Right atrium auricular region (tissue), 2 donors: ENCODE measurements around the gene PTPRK. TPM values are rescaled to one million over a fixed set of nuclear protein-coding genes. Genes with fewer than 3 reads are reported as not detected.

Experiments used
- DNase-seq: peaks from one replicate; pipeline ENCODE4 v3.0.0-alpha.2; 2019; ENCODE audit warnings: low spot score
- H3K27ac ChIP-seq, 2 donors: fragments of 200-600 bp; sonication (generic); 1 replicate in 1 of 2; 2 replicates in 1 of 2; pipeline ENCODE4 v1.5.1; 2016 to 2019
- H3K27me3 ChIP-seq, 2 donors: fragments of 200-600 bp; sonication (generic); one replicate each; pipeline versions ENCODE4 v1.5.1 to v1.6.0; 2017 to 2019
- H3K36me3 ChIP-seq: fragments of 200-600 bp; sonication (generic); one replicate; pipeline ENCODE4 v1.5.1; 2016
- H3K4me1 ChIP-seq, 2 donors: fragments of 200-600 bp; sonication (generic); one replicate each; pipeline versions ENCODE4 v1.5.1 to v1.6.0; 2017 to 2019
- H3K4me3 ChIP-seq, 2 donors: fragments of 200-600 bp; sonication (generic); 1 replicate in 1 of 2; 2 replicates in 1 of 2; pipeline ENCODE4 v1.5.1; 2017 to 2019; ENCODE audit warnings: mild to moderate bottlenecking in 1 of 2, moderate library complexity in 1 of 2
- H3K9me3 ChIP-seq, 2 donors: fragments of 200-600 bp; sonication (generic); one replicate each; pipeline ENCODE4 v1.5.1; 2019
- CTCF ChIP-seq, 2 donors: fragments of 200-600 bp; sonication (generic); IDR thresholded peaks; one replicate each; pipeline ENCODE4 v1.5.1; 2019; ENCODE audit warnings: antibody characterized with exemption in 2 of 2
- total RNA-seq, 2 donors: library from RNA; depleted of rRNA; stranded (reverse); fragments of >200 nt; gene quantifications; one replicate each; pipeline ENCODE4 v1.1.0, GENCODE V29; 2016

PTPRK gene
- total RNA-seq, 2 donors from 2014 or later = 24.5 to 36.4 TPM

- H3K27me3 ChIP-seq = no peaks in the 10 kb centered on the region
- peaks cover 0 to 27% of the 10 kb centered on the region in 2 donors for H3K4me1 ChIP-seq
- H3K36me3 ChIP-seq = no peaks in the 10 kb centered on the region
- H3K9me3 ChIP-seq = no peaks in the 10 kb centered on the region
- no peak overlapping the region for H3K4me3 ChIP-seq
- TF ChIP-seq CTCF (IDR thresholded peaks at IDR 0.05) = no peak
- no peak overlapping the region for H3K27ac ChIP-seq
- DNase-seq = no peak
These were observed 183.8 kb downstream of the PTPRK start for GRCh38 chr6:128336436-128337095.

- H3K4me1 ChIP-seq = peaks cover 0 to 27% of the 10 kb centered on the region in 2 donors
These were observed 184.4 kb downstream of the PTPRK start for GRCh38 chr6:128335963-128336362.

GRCh38 chr6:128333581-128334223 lies 186.7 kb downstream of the PTPRK start:
- H3K27ac ChIP-seq = no peak overlapping the region
- no peaks in the 10 kb centered on the region for H3K27me3 ChIP-seq
- H3K4me1 ChIP-seq = peaks cover 0 to 9% of the 10 kb centered on the region in 2 donors
- no peaks in the 10 kb centered on the region for H3K36me3 ChIP-seq
- peak in 1 of 2 donors; percentile 37 for TF ChIP-seq CTCF (IDR thresholded peaks at IDR 0.05)
- DNase-seq = no peak
- H3K9me3 ChIP-seq = no peaks in the 10 kb centered on the region
- H3K4me3 ChIP-seq = no peak overlapping the region

More at GRCh38 chr6:128335963-128336362, 184.4 kb downstream of the PTPRK start:
- TF ChIP-seq CTCF (IDR thresholded peaks at IDR 0.05) = no peak
- Histone ChIP-seq H3K4me3 (no peak overlapping the region), H3K27ac (no peak overlapping the region), H3K9me3 (no peaks in the 10 kb centered on the region), H3K36me3 (no peaks in the 10 kb centered on the region), H3K27me3 (no peaks in the 10 kb centered on the region)
- DNase-seq = no peak

- no peaks in the 10 kb centered on the region for H3K36me3 ChIP-seq
- peaks cover 0 to 8% of the 10 kb centered on the region in 2 donors for H3K4me1 ChIP-seq
- H3K27ac ChIP-seq = no peak overlapping the region
- H3K4me3 ChIP-seq = no peak overlapping the region
- no peaks in the 10 kb centered on the region for H3K9me3 ChIP-seq
- no peaks in the 10 kb centered on the region for H3K27me3 ChIP-seq
- peak in 1 of 2 donors; percentile 53 for TF ChIP-seq CTCF (IDR thresholded peaks at IDR 0.05)
- no peak for DNase-seq
These were observed 192.5 kb downstream of the PTPRK start for GRCh38 chr6:128327890-128328289.

- Histone ChIP-seq H3K27me3 (no peaks in the 10 kb centered on the region), H3K27ac (no peak overlapping the region), H3K4me1 (peaks cover 0 to 9% of the 10 kb centered on the region in 2 donors), H3K9me3 (no peaks in the 10 kb centered on the region), H3K4me3 (no peak overlapping the region), H3K36me3 (no peaks in the 10 kb centered on the region)
- DNase-seq = no peak
- no peak for TF ChIP-seq CTCF (IDR thresholded peaks at IDR 0.05)
These were observed 197.4 kb downstream of the PTPRK start for GRCh38 chr6:128323011-128323410.
